HG03039 (cell line): ENCODE results near the gene ZNF732.
"Not testable (repeated sequence)": the region's sequence is repeated elsewhere in the genome, so short reads cannot be mapped to it uniquely, and the experiment has no call there.

Source experiments
- ATAC-seq: cut with Tn5 transposase; IDR thresholded peaks from one replicate; pipeline ENCODE4 v1.9.1; 2021; ENCODE audit warnings: mild to moderate bottlenecking, moderate library complexity; ENCODE audit not compliant: unreplicated experiment

The ZNF732 gene

DNA sequence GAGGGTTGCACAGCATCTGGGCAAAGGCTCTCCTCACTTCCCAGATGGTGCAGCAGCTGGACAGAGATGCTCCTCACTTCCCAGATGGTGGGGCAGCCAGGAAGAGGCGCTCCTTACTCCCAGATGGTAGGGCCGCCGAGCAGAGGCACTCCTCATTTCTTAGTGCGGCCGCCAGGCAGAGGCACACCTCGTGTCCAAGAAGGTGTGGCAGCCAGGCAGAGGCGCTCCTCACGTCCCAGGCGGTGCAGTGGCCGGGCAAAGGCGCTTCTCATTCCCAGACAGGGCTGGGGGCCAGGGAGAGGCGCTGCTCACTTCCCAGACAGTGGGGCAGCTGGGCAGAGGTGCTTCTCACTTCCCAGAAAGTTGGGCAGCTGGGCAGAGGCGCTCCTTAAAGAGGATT, 48.8 kb downstream of the ZNF732 start:
- ATAC-seq: no peak

DNA sequence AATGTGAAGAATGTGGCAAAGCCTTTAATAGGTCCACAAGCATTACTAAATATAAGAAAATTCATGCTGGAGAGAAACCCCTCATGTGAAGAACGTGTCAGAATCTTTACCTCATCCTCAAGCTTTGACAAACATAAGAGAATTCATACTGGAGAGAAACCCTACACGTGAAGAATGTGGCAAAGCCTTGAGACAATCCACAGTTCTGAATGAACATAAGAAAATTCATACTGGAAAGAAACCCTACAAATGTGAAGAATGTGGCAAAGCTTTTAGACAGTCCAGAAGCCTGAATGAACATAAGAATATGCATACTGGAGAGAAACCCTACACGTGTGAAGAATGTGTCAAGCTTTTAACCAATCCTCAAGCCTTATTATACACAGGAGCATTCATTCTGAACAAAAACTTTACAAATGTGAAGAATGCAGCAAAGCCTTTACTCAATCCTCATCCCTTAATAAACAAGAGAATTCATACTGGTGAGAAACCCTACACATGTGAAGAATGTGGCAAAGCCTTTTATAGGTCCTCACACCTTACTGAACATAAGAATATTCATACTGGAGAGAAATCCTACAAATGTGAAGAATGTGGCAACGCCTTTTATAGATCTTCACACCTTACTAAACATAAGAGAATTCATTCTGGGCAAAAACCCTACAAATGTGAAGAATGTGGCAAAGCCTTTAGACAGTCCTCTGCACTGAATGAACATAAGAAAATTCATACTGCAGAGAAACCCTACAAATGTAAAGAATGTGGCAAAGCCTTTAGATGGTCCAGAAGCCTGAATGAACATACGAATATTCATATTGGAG, 51.1 kb downstream of the ZNF732 start:
- no peak for ATAC-seq

DNA sequence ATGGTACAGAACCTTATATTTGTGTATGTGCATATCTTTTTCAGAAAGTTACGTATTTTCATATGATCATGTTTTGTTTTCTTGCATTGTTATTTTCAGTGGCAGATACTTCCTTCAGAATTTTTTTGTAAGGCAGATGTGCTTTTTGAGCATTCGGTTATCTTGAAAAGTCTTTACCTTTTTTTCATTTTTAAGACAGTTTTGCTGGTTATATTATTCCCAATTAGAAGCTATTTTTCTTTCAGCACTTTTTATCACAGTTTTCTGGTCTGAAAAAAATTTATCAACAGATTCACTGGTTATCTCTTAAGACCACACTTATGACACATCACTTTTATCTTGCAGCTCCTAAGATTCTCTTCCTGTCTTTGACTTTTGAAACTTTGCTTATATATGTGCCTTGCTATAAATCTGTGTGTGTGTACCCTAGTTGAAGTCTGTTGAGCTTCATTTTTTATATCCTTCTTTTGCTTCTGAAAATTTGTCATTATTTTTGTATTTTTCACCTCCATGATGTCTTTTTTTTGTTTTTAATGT, 53.1 kb downstream of the ZNF732 start:
- no peak for ATAC-seq

DNA sequence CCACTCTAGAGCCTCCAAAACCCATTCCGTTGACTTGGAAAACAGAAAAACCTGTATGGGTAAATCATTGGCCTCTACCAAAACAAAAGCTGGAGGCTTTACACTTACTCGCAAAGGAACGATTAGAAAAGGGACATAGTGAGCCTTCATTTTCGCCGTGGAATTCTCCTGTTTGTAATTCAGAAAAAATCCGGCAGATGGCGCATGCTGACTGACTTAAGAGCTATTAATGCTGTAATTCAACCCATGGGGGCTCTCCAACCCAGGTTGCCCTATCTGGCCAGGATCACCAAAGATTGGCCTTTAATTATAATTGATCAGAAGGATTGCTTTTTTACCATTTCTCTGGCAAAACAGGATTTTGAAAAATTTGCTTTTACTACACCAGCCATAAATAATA, 60.8 kb downstream of the ZNF732 start:
- no peak for ATAC-seq

DNA sequence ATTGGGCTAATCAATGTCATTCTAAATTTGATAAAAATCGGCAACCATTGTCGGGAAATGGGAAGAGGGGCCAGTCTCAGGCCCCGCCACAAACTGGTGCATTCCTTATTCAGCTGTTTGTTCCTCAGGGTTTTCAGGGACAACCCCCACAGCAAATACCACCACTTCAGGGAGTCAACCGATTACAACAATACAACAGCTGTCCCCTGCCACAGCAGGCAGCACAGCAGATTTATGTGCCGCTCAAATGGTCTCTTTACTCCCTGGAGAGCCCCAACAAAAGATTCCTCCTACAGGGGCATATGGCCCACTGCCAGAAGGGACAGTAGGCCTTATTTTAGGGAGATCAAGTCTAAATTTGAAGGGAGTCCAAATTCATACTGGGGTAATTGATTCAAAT, 61.8 kb downstream of the ZNF732 start:
- ATAC-seq: no peak

DNA sequence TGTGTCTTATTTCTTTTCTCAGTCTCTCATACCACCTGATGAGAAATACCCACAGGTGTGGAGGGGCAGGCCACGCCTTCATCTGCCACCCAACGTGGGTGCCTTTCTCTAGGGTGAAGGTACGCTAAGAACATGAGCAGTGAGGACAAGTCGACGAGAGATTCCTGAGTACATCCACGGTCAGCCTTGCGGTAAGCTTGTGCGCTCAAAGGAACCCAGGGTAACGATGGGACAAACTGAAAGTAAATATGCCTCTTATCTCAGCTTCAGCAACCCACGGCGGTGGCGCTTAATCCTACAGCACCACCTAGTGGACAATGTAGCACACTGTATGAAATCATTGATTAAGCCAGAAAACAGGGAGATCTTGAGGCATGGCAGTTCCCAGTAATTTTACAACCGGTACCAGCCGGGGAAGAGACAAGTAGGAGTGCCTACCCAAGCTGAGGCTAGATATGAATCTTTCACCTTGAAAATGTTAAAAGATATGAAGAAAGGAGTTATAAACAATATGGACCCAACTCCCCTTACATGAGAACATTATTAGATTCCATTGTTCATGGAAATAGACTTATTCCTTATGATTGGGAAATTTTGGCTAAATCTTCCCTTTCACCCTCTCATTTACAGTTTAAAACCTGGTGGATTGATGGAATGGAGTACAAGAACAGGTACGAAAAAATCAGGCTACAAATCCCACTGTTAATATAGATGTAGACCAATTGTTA, 63.0 kb downstream of the ZNF732 start:
- ATAC-seq: no peak

DNA sequence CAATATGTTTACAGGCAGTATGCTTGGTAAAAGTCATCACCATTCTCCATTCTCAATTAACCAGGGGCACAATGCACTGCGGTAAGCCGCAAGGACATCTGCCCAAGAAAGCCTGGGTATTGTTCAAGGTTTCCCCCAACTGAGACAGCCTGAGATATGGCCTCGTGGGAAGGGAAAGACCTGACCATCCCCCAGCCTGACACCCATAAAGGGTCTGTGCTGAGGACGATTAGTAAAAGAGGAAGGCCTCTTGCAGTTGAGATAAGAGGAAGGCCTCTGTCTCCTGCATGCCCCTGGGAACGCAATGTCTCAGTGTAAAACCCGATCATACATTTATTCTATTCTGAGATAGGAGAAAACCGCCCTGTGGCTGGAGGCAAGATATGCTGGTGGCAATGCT, 63.9 kb downstream of the ZNF732 start:
- ATAC-seq: not testable (repeated sequence)

DNA sequence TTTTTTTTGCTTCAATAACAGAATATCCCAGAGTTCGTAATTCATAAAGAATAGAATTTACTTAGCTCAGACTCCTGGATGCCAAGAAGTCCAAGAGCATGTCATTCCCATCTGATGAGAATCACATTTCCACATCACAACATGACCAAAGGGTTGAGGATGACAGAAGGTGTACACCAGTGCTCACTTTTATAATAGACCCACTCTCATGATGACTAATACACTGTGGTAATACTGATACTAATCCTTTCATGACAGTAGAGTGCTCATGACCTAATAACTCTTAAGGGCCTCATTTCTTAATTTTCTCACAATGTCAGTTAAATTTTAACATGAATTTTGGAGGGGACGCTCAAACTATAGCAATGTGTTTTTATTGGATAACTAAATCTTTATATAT, 69.2 kb downstream of the ZNF732 start:
- ATAC-seq: no peak

DNA sequence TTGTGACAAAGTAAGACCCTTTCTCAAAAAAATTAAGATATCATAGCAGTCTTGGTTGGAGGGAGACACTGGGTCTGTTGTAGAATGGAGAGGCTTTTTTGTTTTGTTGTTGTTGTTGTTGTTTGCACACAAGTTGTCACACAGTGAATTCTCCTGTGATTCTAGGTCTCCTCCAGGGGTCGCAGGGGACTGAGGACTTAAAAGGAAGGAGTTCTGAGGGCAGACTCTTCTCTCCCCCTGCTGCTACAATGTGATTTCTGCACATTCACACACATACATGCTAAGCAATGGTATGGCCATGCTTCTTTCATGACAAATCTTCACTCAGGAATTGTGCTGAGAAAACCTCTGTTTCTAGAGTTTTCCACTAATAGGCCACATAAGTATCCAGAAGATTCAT, 71.1 kb downstream of the ZNF732 start:
- ATAC-seq: no peak

DNA sequence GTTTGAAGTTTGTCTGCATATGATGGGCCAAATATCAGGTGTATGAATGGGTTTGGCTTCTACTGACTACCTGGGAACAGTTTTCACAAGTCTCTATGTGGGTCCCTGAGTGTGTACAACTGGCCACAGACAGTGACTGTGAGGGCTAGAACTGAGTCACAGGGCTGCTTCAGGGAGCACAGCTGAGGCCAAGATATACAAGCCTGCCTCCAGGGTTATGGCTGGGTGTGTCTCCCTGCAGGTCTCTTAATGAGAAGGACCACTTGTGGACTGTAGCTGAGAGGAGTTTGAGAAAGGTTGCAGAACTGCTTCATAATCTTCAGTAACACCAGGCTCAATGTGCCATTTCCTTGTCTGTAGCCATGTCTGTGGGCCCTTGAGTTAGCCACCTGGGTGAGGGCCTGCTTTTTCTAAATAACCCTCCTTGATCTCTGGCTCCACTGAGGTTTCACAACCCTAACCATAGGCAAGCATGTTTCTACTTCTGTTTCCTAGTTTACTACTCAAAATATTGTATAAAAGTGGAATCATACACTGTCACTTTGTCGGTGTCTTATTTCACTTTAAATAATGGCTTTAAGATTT, 81.3 kb downstream of the ZNF732 start:
- ATAC-seq: no peak
